Activated CD8-positive, alpha-beta memory T cell treated with anti-CD3 and anti-CD28 coated beads for 24 hours (primary cell): ENCODE results near the gene UBR7.

Source experiments
- DNase-seq: peaks from one replicate; pipeline ENCODE4 v3.0.0-alpha.2; 2020

The UBR7 gene

DNA sequence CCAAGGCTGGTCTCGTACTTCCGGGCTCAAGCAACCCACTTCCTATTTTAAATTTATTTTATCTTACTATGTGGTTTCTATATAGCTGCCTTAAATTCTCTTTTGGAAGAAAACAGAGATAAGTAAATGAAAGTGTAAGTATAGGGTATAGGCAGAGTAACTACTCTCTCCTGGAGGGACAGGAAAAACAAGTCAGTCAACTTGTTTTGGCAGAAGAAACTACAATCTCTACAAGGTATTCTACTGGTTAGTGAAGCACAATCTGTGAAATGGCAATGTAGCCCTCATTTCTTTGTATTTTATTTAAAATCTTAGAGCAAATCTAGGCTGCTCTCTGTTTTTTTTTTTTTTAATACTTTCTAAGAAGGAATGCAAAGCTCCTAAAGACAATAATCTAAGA, 55.4 kb downstream of the UBR7 start:
- no peak for DNase-seq

GRCh38 chr14:93263416-93263815, 56.4 kb downstream of the UBR7 start:
- DNase-seq = no peak

- no peak for DNase-seq
Observed at GRCh38 chr14:93266127-93266526, 59.1 kb downstream of the UBR7 start.

DNA sequence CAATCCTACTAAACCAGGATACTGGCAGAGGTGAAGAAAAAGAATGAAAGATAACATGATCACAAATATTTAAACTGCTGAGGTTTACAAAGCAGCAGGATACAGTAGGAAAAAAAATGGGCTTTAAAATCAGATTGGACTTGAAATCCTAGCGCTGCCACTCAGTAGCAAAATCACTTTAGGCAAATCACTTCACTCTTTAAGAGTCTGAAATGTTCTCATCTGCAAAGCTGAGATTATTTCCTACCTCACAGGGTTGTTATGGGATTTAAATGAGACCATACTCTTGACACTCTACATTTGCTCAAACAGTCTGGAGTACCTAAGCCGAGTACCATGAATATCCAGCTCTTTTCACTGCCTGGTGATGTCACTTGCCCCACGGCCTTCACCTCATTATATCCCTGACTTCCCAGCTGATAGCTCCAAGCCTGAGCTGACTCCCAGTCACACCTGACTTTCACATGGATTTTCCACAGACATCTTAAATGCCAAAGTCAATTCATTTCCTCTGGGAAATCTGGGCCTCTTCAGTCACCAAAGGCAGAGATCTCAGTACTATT, 60.2 kb downstream of the UBR7 start:
- DNase-seq = no peak

DNA sequence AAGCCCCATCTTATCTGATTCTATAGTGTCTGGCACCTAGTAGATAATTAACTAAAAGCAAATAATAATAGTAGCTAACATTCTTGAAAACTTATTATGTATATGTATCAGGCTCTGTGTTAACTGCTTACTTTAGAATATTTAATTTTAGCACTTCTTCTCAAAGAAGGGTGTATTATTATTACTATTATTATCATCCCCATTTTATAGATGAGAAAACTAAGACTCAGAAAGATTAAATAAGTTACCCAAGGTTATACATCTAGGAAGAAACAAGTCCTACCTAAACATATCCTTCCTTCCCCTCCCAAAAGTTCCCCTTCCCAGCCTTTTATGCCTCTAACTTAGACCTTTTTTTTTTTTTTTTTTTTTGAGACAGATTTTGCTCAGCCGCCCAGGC, 61.4 kb downstream of the UBR7 start:
- no peak for DNase-seq

DNA sequence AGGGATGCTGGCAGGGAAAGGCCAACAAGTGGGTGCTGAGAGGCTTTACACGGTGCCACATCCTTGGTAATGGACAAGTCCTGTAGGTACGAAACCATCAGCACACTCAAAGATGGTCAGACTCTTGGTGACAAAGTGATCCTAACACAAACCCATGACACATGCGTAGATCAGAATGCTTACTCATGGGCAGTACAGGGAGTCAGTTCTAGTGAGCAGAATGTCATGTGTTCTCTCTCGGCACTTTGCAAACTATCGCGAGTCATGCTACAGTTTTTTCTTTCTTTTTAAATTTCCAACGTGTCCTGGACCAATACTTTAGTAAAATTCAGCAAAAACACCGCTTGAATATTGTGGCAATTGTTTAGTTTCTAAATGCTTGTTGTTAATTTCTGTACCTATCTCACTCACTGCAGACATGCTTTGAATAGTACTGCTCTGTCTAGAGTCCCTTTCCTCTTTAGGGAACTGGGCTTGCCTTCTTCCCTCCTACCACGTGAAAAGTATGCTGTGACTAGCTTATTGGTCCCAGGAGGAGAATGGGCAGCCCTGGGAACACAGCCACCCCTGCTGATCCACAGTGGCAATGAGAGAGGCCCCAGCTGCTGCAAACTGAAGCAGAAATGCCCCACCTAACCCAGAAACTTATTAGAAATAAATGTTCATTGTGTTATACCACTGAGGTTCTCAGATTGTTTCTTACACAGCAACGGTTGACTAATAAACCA, 62.4 kb downstream of the UBR7 start:
- DNase-seq = no peak

DNA sequence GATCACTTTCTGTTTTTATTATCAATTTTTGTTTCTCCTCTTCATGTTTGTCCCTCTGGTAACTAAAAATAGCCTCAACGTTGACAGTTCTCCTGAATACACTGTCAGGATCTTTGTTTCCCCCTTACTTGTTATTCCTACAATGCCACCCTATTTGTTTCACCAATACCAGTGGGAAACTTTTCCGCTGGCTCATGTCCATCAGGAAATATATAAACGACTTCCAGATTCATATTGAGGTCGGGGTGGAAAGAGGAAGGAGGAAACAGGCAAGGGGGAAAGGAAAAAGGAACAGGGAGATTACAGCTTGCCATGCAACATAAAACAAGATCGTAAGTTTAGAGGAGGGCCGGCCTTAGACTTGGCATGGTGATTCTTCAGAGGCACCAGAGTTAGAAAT, 64.1 kb downstream of the UBR7 start:
- no peak for DNase-seq

DNA sequence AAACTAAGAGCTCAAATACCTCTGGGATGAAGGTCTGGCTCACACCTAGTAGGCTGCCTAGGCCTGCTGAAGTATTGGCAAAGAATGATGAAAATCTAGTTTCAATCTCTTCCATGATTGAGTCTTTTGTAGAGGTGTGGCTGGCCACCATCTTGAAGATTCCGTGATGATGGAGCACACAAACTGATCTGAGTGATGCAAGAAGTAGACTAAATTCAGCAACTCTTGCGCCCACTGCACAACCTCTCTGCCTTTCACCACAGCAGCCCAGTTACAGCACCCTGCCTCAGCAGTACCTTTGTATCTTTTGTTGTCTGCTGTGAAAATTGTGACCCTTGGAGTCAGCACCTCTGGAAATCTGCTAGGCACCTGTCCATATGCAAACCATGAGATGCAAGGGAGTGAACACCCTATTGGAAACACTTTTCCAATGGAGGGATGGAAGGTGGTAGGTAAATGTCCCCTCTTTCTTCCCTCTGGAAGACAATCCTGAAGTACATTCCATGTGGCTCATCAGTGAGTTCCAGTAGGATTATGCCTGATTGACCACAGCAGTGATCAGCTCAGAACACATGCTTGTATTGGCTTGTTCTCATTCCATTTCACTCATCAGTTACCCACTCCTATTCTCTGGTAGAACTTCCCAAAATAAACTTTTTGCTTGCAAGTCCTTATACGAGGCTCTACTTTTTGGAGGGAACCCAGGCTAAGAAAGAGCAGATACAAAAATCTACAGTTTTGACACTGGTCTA, 67.2 kb downstream of the UBR7 start:
- DNase-seq = no peak

- no peak for DNase-seq
Observed at GRCh38 chr14:93276031-93276716, 69.1 kb downstream of the UBR7 start.
